Middle frontal gyrus (tissue), 1 donor: ENCODE measurements around the gene DCAKD.

ENCODE experiments used
- DNase-seq: peaks from one replicate; pipeline ENCODE4 v3.0.0-alpha.2; 2015; ENCODE audit warnings: low spot score; ENCODE audit errors: extremely low spot score

DCAKD gene

DNA sequence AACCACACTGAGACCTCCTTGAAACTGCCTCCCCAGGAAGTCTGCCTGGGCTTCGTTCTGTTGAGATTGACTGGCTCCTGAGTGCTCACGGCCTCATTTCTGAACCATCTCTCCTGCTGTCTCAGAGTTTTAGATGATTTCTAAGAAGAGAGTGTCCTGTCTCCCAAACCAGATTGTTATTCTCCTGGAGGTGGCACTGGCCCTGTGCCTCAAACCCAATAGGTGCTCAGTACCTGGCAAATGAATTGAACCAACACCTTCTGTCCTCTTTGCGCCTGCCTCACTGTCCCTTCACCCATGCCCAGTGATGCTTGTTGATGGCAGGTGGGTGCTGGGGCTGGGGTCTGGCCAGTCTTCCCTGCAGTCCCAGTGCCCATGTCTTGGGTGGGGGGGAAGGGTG lies 47.0 kb downstream of the DCAKD start:
- DNase-seq = no peak

DNA sequence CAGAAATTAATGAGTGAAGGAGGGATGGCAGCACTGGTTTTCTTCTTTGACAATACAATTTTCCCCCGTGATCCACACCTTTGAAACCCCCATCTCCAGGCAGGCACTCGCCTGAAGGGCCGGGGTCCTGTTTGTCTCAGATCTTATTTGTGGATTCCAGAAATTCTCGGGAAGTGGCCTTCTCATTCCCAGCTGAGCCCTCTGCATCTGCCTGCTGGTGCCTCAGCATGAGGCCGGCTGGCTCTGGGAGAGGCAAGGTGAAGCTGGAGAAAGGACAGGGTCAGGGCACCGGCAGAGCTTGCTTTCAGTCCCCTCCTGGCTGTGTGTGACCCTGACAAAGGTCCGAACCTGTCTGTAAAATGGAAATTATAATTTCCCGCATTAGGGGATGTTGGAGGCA lies 47.6 kb downstream of the DCAKD start:
- DNase-seq = no peak

DNA sequence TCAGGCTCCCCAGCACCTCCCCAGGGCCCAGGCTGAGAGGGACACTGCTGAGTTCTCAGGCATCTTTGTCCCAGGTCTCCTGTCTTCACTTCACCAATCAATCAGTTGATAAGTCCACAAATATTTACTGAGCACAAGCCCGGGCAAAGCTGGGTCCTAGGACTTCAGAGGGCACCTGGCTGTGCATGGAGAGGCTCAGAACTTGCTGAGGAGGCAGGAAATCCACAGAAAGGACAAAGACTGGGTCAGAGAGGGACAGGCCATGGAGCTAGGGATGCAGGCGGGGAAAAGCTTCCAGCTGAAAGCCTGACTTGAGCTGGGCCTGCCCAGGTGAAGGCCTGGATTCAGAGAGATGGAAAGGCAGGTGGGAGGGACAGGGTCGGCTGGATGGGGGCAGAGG lies 50.1 kb downstream of the DCAKD start:
- no peak for DNase-seq

DNA sequence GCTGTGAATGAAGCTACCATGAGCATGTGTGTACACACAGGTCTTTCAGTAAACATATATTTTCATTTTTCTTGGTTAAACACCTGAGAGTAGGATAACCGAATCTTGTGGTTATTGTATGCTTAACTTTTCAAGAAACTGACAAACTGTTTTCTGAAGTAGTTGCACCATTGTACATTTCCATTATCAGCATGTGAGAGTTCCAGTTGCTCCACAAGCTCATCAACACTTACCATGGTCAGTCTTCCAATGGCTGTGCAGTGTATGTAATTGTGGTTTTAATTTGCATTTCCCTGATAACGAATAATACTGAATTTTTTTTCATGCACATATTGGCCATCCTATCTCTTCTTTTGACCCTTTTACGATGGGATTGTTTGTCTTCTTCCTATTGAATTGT lies 52.0 kb downstream of the DCAKD start:
- no peak for DNase-seq

DNA sequence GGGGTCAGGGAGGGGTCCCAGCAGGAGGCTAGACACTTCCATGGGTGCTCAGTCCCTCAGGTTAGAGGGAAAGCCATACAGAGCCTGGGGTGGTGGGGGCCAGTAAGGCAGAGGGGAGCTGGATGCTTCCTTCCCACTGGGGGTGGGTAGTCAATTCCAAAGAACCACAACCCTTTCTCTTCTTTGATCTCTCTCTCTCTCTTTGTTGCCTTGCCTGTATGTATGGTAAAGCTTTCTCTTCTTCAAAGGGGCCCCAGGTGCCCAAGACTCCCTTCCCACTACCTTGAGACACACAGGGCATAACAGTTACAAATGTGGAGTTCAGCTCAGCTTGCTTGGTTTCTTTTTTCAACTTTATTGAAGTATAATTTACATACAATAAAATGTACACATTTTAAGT lies 52.8 kb downstream of the DCAKD start:
- no peak for DNase-seq

DNA sequence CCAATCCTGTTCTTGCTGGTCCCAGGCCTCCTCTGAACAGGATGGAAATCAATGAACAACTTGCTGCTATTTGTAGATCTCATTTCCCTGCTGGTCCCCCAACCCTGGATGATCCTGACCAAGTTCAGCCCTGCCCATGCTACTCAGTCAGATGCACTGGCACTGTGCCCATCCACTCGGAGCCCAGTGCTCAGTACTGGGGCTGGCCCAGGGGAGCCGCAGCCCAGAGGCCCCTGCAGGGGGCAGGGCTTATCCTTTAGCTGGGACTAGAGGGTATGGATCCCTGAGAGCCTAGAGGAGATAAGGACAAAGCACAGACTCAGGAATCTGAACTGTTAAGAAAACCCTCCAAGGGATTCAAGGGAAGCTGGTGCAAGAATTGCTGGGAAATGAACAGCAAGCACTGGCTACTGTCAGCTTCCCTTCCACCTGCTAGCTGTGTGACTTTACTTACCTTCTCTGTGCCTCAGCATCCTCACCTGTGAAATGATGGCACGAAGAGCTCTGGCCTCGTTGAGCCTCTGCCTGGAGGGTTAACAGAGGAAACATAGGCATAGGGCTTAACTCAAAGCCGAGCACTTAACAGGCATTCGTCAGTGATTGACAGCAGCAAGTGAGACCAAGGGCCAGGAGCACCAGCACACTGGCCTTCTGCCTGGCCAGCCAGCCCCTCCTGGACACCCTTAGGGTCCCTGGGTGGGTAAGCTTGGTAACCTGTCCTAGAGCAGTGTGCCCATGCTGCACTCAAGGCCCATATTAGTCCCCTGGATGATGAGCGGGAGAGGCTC lies 53.5 kb downstream of the DCAKD start:
- no peak for DNase-seq

DNA sequence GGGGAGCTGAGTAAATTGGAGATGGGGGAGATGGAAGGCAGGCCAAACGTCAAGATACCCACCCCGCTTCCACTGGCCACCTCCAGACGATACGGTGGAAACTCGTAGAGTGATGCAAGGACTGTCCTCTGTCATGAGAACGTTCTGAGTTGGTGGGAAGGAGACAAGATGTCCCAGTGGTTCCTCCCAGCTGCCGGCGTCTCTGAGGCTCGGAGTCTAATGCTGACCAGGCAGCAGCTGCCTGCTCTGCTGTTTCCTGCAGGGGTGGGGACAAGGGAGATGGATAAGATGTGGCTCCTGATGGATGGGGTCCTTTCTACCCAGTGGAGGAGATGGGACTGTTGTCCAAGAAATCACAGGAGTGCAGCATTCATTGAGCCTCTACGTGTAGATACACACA lies 55.1 kb downstream of the DCAKD start:
- no peak for DNase-seq

DNA sequence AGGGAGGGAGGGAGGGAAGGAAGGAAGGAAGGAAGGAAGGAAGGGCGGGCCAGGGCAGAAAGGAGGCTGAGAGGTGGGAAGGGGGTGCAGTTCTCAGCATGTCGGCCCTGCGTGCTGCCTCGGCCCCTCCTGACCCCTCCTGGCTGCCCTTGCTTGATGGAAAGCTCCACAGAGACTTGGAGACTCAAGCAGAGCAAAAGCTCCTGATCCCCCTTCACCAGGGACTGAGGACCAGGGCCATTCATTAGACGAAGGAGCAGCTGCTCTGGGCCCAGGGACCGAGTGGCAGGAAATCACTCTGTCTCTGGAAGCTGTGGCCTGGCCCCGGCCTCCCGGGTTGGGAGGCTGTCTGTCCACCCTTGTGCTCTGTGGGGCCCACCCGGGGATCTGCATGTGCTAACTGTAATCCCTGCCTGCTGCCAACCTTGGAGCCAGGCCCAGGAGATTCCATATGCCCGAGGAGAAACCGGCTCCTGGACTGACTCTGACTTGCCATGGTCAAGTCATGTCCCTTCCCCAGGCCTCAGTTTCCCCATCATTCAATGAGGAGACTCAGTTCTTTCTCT lies 55.9 kb downstream of the DCAKD start:
- DNase-seq = no peak

DNA sequence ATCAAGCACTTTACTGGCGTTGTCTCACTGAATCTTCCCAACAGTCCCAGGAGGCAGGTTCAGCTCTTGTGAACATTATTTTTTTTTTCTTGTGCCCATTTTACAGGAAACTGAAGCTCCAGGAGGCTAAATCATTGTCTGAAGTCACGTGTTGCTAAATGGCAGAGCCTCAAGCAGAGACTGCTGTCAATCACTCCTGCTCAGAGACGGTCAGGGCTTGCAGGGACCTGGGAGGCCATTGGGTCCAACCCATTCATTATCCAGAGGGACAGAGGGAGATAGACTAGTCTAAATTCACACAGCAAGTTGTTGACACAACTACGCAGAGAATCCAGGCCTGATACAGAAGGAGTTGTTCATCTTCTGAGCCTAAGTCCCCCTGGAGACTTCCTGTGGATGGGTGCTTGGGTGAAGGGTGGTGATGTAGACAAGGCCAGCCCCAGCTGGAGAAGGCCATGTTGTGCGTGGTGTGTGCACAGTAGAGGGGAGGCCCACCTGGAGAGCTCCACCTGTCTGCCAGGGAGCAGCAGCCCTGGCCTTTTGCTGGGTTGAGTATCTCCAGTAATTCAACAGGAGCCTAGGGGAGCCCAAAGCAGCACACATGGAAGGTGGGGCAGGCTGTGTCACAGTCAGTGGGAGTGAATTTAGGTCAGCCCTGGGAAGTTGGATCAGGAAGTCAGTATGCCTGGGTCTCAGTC lies 59.0 kb downstream of the DCAKD start:
- DNase-seq = no peak

DNA sequence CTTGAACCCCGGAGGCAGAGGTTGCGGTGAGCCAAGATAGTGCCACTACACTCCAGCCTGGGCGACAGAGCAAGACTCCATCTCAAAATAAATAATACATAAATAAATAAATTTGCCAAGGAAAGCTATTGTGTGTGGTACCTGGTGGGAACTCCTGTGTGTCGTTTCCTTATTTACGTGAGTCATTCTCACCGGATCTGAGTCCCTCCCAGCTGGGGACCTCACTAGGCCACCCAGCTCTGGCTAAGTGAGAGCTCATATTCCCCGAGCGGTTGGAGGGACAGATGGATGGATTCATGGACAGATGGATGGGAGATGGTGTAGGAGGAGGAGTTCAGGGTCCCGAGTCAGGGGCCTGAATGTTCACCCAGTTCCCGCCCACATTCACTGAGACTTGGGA lies 60.4 kb downstream of the DCAKD start:
- DNase-seq = no peak

DNA sequence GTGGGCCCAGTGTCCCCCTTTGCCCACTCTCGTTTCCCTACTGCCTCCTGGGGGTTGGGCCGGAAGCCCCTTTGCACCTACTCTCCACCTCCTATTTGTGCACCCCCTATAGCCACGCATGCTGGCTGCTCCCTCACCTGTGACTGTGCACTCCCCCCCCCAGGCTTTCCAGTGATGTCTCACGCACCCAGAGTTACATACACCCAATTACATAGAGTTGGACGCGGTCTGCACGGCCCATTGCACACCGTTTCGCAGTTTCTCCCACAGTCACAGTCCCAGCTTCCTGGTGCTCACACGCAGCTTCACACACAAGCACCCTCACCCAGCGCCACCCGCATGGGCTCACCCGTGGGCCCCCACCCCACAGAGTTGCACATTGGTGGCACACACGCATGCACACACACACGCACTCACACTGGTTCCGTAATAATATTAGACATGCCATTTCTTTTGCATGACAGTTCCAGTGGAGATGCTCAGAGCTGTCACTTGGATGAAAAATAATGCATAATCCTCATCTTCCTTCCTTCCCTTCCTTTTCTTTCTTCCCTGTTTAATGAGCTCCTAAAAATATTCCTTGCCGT lies 61.8 kb downstream of the DCAKD start:
- DNase-seq = no peak

DNA sequence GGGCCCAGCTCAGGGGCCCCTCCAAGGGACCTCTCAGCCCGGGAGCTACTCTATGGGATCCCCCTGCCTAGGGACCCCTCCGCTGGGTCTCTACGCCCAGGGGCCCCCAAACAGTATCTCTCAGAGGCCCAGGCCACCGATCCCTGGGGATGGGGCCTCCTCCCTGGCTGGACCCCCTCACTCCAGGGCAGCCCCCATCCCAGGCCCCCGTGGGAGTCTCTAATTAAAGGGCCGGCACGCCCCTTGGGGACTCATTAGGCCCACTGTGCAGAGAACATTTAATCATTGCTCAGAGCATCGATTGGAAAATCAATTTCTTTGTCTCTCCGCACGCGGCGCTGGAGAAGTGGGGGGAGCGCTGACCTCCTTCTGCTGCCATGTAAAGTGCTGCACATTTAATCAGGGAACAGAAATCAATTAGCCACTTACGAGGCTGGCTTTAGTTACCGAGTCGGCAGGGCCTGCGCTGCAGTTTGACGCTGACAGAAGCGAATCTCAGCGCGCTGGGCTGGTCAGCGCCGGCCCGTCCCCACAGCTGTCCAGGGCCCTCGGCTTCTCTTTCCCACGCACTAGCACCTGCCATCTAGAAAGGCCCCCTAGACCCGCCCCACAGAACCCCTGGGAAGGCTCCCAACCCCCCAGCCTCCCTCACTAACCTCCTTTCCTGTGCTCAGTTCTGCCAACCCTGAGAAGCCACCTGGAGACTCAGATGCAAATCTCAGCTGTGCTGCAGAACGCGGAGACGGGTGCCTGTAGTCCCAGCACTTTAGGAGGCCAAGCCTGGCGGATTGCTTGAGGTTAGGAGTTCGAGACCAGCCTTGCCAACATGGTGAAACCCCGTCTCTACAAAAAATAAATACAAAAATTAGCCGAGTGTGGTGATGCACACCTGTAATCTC lies 63.1 kb downstream of the DCAKD start:
- DNase-seq = no peak

DNA sequence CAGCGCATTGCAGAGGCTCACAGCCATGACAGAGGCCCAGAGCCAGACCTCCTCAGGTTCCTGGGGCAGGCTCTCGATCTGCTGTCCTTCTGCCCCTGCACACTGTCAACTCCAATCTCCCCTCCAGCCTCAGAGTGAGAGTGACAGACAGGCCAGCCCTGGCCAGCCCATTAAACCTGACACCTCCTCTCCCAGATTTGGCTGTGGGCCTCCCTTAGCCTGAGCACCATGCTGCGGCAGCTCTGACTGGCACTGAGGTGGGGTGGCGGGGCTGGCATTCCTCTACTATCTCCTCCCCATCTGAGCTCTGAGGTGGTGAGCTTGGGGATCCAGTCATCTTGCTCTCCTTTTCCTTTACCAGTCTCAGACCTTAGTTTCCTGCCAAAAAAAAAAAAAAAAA lies 67.9 kb downstream of the DCAKD start:
- DNase-seq = no peak

DNA sequence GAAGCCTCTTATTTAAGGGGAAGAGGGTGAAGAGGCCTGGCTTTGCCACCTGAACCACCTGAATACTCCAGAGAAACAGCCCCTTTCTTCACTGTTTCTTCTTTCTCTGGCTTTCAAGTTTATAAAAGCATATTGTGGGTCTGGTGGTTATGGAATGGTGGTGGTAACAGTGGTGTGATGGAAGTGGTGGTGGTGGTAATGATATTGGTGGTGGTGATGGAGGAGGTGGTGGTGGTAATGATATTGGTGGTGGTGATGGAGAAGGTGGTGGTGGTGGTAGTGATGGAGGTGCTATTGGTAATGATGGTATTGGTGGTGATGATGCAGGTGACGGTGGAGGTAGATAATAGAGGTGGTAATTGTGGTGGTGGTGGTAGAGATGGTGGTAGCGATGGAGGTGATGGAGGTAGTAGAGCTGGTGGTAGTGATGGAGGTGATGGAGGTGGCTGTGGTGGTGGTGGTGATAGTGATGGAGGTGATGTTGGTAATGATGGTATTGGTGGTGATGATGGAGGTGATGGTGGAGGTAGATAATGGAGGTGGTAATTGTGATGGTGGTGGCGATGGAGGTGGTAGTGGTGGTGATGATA lies 69.2 kb downstream of the DCAKD start:
- no peak for DNase-seq

DNA sequence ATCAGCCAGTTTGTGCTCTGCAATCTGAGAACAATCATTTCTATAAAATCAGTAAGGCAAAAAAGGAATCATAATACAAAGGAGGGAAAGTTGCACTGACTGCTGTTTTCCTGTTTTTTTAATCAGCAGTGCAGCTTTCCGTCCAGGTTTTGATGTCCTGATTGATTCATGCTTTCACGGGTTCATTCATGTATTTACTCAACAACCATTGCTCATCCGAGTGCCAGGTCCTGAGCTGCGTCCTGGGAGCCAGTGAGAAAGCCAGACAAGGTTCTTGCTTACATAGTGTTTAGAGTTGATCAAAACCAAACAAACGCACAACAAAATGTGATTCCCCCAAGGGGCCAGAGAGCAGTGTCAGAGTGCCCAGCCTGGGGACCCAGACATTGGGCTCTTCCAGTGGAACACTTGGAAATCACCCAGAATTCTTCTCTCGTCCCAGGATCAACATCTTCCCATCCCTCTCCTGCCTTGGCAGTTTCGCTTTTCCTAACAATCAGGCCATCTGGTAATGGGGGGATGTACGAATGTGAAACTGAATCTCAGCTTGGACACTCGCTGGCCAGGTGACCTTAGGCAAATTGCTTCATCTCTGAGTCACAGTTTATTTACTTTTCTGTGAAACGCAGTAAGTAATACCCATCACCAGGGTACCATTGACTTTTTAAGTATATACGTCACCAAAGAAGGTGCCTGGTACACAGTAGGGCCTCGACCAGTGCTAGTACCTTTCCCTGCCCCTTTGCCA lies 70.0 kb downstream of the DCAKD start:
- DNase-seq = no peak

DNA sequence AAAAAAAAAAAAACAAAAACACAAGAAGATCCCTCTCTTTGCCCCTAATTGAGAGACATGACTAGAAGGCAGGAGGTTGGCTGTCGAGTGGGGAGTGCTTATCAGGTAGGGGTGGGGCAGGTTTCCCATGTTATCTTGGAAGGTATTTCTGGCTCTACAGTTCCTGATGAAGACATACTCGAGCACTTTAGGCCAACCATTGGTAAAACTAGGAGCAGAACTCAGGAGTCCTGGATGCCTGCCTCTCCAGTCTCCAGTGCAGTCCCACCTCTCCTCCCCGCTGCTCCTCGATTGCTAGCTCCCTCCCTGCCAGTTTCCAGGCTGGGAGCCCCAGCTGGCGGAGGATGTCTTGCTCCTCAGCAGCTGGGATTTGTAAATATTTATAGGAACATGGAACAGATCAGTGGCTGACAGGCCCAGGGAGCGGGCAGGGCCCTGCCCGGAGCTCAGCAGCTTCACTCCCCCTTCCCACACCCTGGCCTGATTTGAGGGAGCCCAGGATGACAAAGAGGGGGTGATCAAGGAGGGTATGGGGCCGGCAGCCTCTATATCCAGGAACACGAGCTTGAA lies 71.9 kb downstream of the DCAKD start:
- peak; percentile 5 for DNase-seq

DNA sequence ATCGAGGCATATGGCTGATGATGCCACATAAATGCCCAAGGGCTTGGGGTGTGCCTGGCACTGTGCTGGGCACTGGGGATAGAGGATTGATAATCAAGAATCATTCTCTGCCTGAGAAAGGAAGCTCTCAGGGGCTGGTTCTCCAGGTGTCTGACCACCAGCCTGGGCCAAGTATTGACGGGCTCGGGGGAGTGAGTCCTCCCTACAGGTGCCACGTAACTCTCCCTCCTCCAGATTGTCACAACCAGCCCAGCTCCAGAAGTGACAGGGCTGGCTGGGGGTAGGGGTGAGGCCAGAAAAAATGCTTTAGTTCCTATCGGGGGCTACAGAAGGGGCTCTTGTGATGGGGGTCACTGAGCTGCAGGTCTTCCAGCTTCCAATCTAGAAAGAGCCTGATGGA lies 72.6 kb downstream of the DCAKD start:
- DNase-seq = no peak

DNA sequence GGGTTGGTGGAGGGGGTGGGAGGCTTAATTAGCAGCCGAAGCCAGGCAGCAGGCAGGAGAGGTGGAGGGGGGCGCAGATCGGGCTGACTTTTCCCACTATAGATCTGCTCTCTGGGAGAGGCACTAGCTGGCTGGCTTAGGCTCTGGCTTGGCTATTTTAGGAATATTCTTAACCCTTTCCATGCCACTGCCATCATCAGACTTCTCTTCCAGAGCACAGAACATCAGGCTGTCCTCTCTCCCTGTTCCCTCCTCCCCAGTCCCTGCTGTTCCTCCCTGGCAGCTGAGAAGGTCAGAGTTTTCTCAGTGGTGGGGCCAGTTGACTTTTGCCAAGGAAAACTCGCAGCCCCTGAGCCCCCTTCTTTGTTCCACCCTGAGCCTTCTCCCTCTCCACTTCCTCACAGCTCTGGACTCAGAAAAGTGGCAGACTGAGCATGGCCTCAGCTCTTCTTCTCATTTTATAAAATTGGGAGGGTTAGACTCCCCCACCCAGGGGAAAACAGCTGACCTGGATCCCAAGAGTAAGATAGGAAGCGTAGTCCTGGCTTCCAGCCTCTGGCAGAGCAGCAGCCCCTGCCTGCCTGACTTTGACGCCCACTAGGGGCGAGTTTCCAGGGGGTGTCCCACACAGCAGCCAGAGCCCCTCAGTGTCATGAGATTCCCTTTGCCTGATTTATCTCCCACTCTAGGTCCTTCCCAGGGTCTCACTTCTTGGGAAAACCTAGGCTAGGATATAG lies 73.5 kb downstream of the DCAKD start:
- DNase-seq = no peak

DNA sequence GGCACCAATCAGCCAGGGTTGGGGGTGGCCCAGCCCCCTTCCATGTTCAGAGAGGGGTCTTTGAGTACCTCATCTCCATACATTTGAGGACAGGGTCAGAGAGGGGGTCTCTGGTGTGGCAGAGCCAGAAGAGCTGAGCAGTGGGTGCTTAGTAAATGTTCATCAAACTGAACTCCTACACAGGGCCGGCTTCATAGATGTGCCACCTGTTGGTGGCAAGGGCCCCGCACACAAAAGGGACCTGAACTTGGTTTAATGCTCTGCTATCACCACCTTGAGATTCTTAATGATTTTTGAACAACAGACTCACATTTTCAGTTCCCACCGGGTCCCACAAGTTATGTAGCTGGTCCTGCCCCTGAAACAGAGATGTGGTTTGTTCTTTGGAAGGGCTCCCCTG lies 74.4 kb downstream of the DCAKD start:
- DNase-seq = no peak
